ENCODE data around the gene DHX9.

GRCh38 chr1:182841368-182841988 lies 2.3 kb downstream of the DHX9 start:
- no peak for TF ChIP-seq CTCF (IDR thresholded peaks at IDR 0.05)
- TF ChIP-seq POLR2A (IDR thresholded peaks at IDR 0.05), result no peak
- TF ChIP-seq EP300 (IDR thresholded peaks at IDR 0.05), result no peak
